OCI-LY7 (cell line): ENCODE data around the gene ELAVL2. TPM values are rescaled to one million over a fixed set of nuclear protein-coding genes. Genes with fewer than 3 reads are reported as not detected.

Source experiments
- BruUV-seq: library from RNA; stranded (reverse); fragments of 400-500 nt; replicated peaks from 2 replicates; lab custom pipeline; 2021; lab: Mats Ljungman, UMichigan
- CTCF ChIA-PET: fragments of 300-600 bp; sonication (Branson Sonifier 250); formaldehyde crosslinking; loops from one replicate; lab custom pipeline; 2022; ENCODE audit warnings: antibody characterized with exemption; ENCODE audit not compliant: unreplicated experiment; lab: Charles Lee
- POLR2A ChIA-PET: fragments of 300-600 bp; sonication (Branson Sonifier 250); formaldehyde crosslinking; loops from one replicate; lab custom pipeline; 2022; ENCODE audit warnings: antibody characterized with exemption; lab: Charles Lee
- DNase-seq: peaks from one replicate; pipeline ENCODE4 v3.0.0-alpha.2; 2015; ENCODE audit warnings: low spot score
- H2AFZ ChIP-seq: fragments of 200-600 bp; sonication (generic), shearing (Covaris generic); 2 replicates; pipeline ENCODE4 v1.6.1; 2014; ENCODE audit warnings: mild to moderate bottlenecking, antibody characterized with exemption, low read length, moderate library complexity
- H3K27ac ChIP-seq: fragments of 200-600 bp; sonication (generic); 2 replicates; pipeline ENCODE4 v1.5.1; 2014; ENCODE audit warnings: mixed run types, low read depth, mild to moderate bottlenecking, moderate library complexity, low read length, inconsistent platforms; ENCODE audit not compliant: poor library complexity, severe bottlenecking
- H3K36me3 ChIP-seq: fragments of 200-600 bp; sonication (generic); 2 replicates; pipeline ENCODE4 v1.6.1; 2014; ENCODE audit warnings: mild to moderate bottlenecking, antibody characterized with exemption, low read length, moderate library complexity, mixed read lengths; ENCODE audit not compliant: insufficient read depth
- H3K4me1 ChIP-seq: fragments of 200-600 bp; sonication (generic); 2 replicates; pipeline ENCODE4 v1.5.1; 2014; ENCODE audit warnings: mild to moderate bottlenecking, low read length; ENCODE audit not compliant: insufficient read depth, poor library complexity, severe bottlenecking
- H3K4me2 ChIP-seq: fragments of 200-600 bp; sonication (generic); 2 replicates; pipeline ENCODE4 v1.6.1; 2014; ENCODE audit warnings: mild to moderate bottlenecking, low read length
- H3K4me3 ChIP-seq: fragments of 200-600 bp; sonication (generic); 2 replicates; pipeline ENCODE4 v1.5.1; 2014; ENCODE audit warnings: mild to moderate bottlenecking, low read depth, low read length; ENCODE audit not compliant: poor library complexity, severe bottlenecking
- H3K79me2 ChIP-seq: fragments of 200-600 bp; sonication (generic); 2 replicates; pipeline ENCODE4 v1.6.1; 2016; ENCODE audit warnings: low read depth, mild to moderate bottlenecking, low read length, moderate library complexity, mixed read lengths; ENCODE audit not compliant: insufficient read depth
- H3K9me2 ChIP-seq: fragments of 200-600 bp; sonication (generic); 2 replicates; pipeline ENCODE4 v1.6.1; 2016; ENCODE audit warnings: mild to moderate bottlenecking, low read length, mixed read lengths; ENCODE audit not compliant: insufficient read depth
- H3K9me3 ChIP-seq: fragments of 200-600 bp; sonication (generic); 2 replicates; pipeline ENCODE4 v1.6.1; 2014; ENCODE audit warnings: mild to moderate bottlenecking, mixed run types, low read length, mixed read lengths
- H4K20me1 ChIP-seq: fragments of 200-600 bp; sonication (generic); 2 replicates; pipeline ENCODE4 v1.6.1; 2014; ENCODE audit warnings: mild to moderate bottlenecking, antibody characterized with exemption, low read length, moderate library complexity, mixed read lengths; ENCODE audit not compliant: insufficient read depth
- CTCF ChIP-seq: fragments of 200-600 bp; sonication (generic); conservative IDR thresholded peaks from 2 replicates; pipeline ENCODE4 v1.5.1; 2014; ENCODE audit warnings: mild to moderate bottlenecking, antibody characterized with exemption, low read length, moderate library complexity, mixed read lengths
- EZH2phosphoT487 ChIP-seq: fragments of 200-600 bp; sonication (generic); IDR thresholded peaks from 2 replicates; pipeline ENCODE4 v1.6.1; 2018; ENCODE audit warnings: low read depth, borderline replicate concordance, mild to moderate bottlenecking, mixed run types, antibody characterized with exemption, low read length, moderate library complexity, mixed read lengths
- intact Hi-C: fragments of 100-400 bp; cut with micrococcal nuclease; formaldehyde crosslinking; loops from one replicate; pipeline ENCODE4 v1.10.0; 2022; ENCODE audit not compliant: unreplicated experiment
- total RNA-seq, 2 experiments: library from RNA; depleted of rRNA in 1 of 2; stranded (reverse); fragments of >200 nt in 1 of 2; shearing (Covaris generic) in 1 of 2; gene quantifications; 2 replicates each; pipeline ENCODE4 v1.2.3, GENCODE V29; 2014 to 2022

ELAVL2 gene
- total RNA-seq, 2 experiments from 2014 or later = not detected

- CTCF ChIA-PET = no interaction called here
- Histone ChIP-seq H3K4me2 (no peak overlapping the region), H3K4me1 (no peaks in the 10 kb centered on the region), H2AFZ (no peak overlapping the region), H3K36me3 (no peaks in the 10 kb centered on the region), H3K9me3 (no peaks in the 10 kb centered on the region), H3K4me3 (no peak overlapping the region), H4K20me1 (no peaks in the 10 kb centered on the region; the same call in 1 of the 2 replicates), H3K79me2 (no peaks in the 10 kb centered on the region), H3K9me2 (no peaks in the 10 kb centered on the region), H3K27ac (no peak overlapping the region)
- DNase-seq = no peak
- BruUV-seq = no TSS peak
- intact Hi-C loops = no loop called here
- TF ChIP-seq CTCF = no peak
- no peak for TF ChIP-seq EZH2phosphoT487
- POLR2A ChIA-PET = no interaction called here
Measured at GRCh38 chr9:23830476-23830805, 4.4 kb upstream of the ELAVL2 start.

GRCh38 chr9:23829580-23830475, 3.8 kb upstream of the ELAVL2 start:
- Histone ChIP-seq H3K9me3 (no peaks in the 10 kb centered on the region), H3K79me2 (no peaks in the 10 kb centered on the region), H2AFZ (no peak overlapping the region), H4K20me1 (no peaks in the 10 kb centered on the region; the same call in 1 of the 2 replicates), H3K4me2 (no peak overlapping the region), H3K4me3 (no peak overlapping the region), H3K27ac (no peak overlapping the region), H3K4me1 (no peaks in the 10 kb centered on the region), H3K36me3 (no peaks in the 10 kb centered on the region), H3K9me2 (no peaks in the 10 kb centered on the region)
- TF ChIP-seq CTCF (no peak), EZH2phosphoT487 (no peak)
- BruUV-seq = no TSS peak
- ChIA-PET POLR2A (no interaction called here), CTCF (no interaction called here)
- no peak for DNase-seq
- intact Hi-C loops = no loop called here

- ChIA-PET CTCF (no interaction called here), POLR2A (no interaction called here)
- BruUV-seq = no TSS peak
- Histone ChIP-seq H3K9me3 (no peaks in the 10 kb centered on the region), H3K36me3 (no peaks in the 10 kb centered on the region), H3K4me3 (no peak overlapping the region), H3K27ac (no peak overlapping the region), H2AFZ (no peak overlapping the region), H3K4me1 (no peaks in the 10 kb centered on the region), H4K20me1 (no peaks in the 10 kb centered on the region; the same call in 1 of the 2 replicates), H3K9me2 (no peaks in the 10 kb centered on the region), H3K79me2 (no peaks in the 10 kb centered on the region), H3K4me2 (no peak overlapping the region)
- DNase-seq = no peak
- no peak for TF ChIP-seq EZH2phosphoT487
- TF ChIP-seq CTCF = no peak
- intact Hi-C loops = no loop called here
Measured at GRCh38 chr9:23825700-23826099, 340 bp downstream of the ELAVL2 start.
